GM12865 (cell line): ENCODE data around the gene REPIN1.

Source experiments
- DNase-seq: peaks from one replicate; pipeline ENCODE4 v3.0.0; 2010; ENCODE audit warnings: low read depth
- H3K4me3 ChIP-seq: 2 replicates; pipeline ENCODE4 v1.5.1; 2011; ENCODE audit warnings: mild to moderate bottlenecking, low read depth, low read length, control low read depth
- TF ChIP-seq, protein P1 (sequence below): IDR thresholded peaks from 2 replicates; pipeline ENCODE4 v1.5.1; 2011; ENCODE audit warnings: low read length, control low read depth, low read depth, inconsistent platforms; ENCODE audit not compliant: insufficient read depth; ENCODE audit errors: missing control alignments

REPIN1 gene

DNA sequence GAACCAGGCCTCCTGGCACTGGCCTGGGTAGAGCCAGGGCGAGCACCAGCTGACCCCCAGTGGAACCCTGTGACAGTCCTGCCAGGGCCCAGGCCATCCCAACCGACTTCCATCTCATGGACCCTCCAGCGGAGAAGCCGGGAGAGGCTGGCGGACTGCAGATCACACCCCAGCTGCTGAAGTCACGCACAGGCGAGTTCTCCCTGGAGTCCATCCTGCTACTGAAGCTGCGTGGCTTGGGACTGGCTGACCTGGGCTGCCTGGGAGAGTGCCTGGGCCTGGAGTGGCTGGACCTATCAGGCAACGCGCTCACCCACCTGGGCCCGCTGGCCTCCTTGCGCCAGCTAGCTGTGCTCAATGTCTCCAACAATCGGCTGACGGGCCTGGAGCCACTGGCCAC lies 31.9 kb upstream of the REPIN1 start:
- H3K4me3 ChIP-seq, result no peak overlapping the region
- DNase-seq, result no peak
- TF ChIP-seq, protein P1, sequence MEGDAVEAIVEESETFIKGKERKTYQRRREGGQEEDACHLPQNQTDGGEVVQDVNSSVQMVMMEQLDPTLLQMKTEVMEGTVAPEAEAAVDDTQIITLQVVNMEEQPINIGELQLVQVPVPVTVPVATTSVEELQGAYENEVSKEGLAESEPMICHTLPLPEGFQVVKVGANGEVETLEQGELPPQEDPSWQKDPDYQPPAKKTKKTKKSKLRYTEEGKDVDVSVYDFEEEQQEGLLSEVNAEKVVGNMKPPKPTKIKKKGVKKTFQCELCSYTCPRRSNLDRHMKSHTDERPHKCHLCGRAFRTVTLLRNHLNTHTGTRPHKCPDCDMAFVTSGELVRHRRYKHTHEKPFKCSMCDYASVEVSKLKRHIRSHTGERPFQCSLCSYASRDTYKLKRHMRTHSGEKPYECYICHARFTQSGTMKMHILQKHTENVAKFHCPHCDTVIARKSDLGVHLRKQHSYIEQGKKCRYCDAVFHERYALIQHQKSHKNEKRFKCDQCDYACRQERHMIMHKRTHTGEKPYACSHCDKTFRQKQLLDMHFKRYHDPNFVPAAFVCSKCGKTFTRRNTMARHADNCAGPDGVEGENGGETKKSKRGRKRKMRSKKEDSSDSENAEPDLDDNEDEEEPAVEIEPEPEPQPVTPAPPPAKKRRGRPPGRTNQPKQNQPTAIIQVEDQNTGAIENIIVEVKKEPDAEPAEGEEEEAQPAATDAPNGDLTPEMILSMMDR, result no peak

DNA sequence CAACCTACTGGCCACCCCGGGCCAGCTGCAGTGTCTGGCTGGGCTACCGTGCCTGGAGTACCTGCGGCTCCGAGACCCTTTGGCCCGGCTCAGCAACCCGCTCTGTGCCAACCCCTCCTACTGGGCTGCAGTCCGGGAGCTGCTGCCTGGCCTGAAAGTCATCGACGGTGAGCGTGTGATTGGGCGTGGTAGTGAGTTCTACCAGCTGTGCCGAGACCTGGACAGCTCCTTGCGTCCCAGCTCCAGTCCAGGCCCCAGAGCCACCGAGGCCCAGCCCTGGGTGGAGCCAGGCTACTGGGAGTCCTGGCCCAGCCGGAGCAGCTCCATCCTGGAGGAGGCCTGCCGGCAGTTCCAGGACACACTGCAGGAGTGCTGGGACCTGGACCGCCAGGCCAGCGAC lies 31.4 kb upstream of the REPIN1 start:
- TF ChIP-seq, protein P1, result no peak
- H3K4me3 ChIP-seq, result no peak overlapping the region
- DNase-seq, result no peak

DNA sequence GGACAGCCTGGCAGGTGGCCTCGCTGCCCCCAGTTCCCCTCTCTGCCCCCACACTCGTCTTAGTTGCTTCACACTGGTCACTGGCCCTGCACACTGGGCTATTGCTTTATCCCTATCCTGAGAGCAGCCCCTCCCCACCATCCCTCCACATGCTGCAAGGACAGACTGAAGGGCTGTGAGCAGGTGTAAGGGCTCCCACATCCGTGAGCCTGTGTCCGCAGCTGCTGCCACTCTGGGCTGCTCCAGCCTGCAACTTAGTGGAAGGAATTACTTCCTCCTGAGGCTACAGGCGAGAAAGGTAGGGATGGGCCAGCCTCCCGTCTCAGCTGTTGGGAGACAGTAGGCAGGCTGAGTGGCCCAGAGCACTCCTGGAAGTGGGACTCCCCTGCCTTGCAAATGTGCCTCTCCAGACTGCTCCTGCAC lies 31.0 kb upstream of the REPIN1 start:
- no peak overlapping the region for H3K4me3 ChIP-seq
- DNase-seq, result no peak
- TF ChIP-seq, protein P1, result no peak

DNA sequence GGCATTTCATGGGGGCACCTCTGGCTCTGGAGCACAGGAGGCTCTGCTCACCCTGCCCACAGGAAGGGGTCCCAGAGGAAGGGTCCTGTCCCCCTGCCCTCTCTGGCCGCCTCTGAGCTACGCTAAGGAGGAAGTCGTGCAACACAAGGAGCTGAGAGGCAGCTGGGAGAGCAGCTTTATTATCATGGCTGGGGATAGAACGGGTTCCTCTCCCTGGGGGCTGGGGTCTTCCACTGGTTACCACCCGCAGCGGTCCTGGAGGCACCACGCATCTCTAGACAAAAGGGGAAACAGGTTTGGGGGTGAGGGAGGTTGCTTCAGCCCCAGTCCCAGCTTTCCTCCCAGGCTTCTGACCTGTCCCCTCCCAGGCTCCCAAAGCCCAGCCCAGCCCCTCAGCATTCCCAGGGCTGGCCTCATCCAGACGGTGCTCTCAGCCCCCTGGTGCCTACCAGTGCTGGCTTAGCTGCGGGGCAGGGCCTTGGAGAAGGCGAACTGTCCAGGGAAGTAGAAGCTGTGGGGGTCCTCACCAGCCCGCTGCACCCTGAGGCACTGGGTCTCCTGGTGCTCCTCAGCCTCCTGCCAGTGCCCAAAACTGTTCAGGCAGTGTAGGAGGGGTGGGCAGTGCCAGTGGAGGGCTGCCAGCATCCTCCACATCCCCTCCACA lies 30.3 kb upstream of the REPIN1 start:
- DNase-seq, result no peak
- TF ChIP-seq, protein P1, result no peak
- no peak overlapping the region for H3K4me3 ChIP-seq

DNA sequence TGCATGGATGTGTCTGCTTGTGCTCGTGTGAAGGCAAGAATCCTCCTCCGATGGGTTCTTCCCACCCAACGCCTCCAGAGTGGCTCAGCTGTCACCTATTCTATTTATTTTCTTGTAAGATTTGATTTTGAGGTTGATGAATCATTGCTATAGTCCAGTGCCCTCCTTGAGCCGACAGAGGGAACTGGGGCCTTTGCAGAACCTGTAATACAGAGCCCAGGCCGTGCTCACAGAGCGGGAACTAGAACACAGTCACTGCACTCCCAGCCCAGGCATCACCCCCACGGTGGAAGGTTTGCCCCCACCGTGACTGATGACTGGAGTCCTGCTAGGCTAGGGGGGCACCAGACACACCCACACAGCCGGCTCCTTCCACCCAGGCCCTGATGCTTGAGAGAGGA lies 29.2 kb upstream of the REPIN1 start:
- TF ChIP-seq, protein P1, result no peak
- no peak overlapping the region for H3K4me3 ChIP-seq
- no peak for DNase-seq

DNA sequence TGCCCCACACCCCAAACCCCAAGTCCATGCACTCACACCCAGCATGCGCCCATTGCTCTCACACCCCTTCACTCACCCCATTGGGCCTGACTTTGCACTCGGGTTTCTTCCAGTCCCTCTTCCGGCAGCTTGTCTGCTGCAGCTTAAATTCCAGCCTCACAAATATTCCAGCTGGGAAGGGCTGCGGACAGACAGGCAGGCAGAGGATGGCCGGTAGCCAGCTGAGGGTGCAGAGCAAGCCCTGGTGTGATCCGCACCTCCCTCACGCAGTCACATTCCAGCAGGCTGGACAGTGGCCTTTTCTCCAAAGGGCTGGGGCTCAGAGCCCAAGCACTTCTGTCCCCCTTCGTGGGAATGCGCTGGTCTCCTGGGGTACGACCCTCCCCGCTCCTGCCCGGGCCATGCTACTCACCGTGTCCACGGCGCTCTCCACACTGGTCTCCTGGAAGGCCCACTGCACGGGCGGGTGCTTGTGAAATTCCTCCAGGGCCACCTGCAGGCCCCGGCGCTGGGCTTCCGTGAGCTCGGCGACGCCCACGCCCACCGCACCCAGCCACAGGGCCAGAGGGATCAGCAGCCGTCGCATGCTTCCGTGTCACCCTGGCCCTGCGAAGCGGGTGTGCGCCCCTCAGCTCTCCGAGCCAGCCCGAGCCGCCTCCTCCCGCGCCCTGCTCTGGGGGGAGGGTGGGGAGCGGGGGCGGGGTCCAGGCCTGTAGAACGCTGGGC lies 28.4 kb upstream of the REPIN1 start:
- DNase-seq, result no peak
- TF ChIP-seq, protein P1, result no peak
- H3K4me3 ChIP-seq, result no peak overlapping the region
